ENCODE measurements around the gene SIK3.

DNA sequence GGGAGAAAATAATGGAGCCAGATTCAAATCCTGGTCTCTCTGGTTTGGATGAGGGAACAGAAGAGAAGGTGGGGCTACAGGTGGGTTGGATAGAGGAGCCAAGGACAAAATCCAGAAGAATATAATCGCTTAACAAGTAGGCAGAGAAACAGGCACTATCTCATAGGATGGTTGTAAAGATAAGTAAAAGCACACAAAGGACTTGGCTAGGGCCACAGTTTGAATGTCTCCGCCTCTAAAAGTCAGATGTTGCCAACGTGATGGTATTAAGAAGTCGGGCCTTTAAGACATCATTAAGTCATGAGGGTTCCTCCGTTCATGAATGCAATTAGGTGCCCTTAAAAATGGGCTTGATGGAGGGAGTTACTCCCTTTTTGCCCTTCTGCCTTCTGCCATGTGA lies 42.8 kb downstream of the SIK3 start:
- TF ChIP-seq POLR2AphosphoS5 (IDR thresholded peaks at IDR 0.05; ENCODE audit: borderline replicate concordance, low read depth, low read length) (no peak), EZH2 (IDR thresholded peaks at IDR 0.05) (no peak)

All from SK-N-MC (cell line).